ENCODE results near the gene SLC38A3.
"Not testable (repeated sequence)": the region's sequence is repeated elsewhere in the genome, so short reads cannot be mapped to it uniquely, and the experiment has no call there.

The SLC38A3 gene

DNA sequence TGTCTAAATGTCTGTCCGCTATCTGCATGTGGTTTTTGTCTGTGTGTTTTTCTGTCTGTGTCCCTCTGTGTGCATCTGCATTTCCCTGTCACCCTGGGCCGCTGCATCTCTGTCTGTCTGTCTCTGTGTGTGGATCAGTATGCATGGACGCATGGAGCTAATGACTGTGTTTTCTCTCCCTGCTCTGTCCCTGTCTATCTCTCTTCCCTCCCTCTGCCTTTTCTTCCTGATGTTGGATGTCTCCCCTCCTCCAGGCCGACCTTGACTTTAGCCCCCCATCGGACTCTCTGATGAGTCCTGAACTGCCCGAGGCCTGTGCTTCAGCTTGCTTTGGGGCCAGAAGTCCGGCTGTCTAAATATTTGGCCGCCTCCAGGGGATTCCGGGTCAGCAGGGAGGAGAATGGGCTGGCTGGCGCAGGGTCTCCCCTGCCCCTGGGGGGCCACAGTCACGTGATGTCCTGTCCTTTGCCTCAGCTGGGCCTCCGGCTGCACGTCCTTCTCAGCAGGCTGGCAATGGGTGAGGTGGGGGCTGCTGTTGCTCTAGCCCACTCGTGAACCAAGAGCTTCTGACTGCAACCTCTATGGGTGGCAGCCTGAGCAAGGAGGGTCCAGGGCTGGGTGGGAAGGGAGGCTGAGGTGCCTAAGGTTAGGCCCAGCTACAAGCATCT is 3.7 kb downstream of the SLC38A3 start:
- Mint-ChIP-seq H3K4me1 (ENCODE audit: low read depth) (peaks cover 3% of the 10 kb centered on the region), H3K36me3 (ENCODE audit: low read depth) (no peaks in the 10 kb centered on the region), H3K27me3 (peaks cover 19% of the 10 kb centered on the region), H3K4me3 (no peak overlapping the region), H3K9me3 (no peaks in the 10 kb centered on the region), H3K27ac (no peak overlapping the region)

DNA sequence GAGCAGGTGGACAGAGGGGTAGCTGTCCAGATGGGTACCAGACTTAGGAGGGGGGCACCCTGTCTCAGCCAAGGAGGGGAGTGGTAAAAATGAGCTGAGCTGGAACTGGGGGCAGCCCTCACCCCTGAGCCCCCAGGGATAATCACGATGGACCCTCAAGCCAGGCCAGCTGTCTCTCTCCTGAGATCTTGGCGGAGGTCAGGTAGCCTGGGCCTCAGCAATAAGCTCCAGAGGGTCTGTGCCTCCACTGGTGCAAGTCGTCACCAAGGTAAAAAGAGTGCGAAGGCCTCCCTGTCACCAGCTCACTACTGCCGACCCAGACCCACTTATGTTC is 5.1 kb downstream of the SLC38A3 start:
- Mint-ChIP-seq H3K27ac (no peak overlapping the region), H3K4me3 (no peak overlapping the region), H3K36me3 (ENCODE audit: low read depth) (no peaks in the 10 kb centered on the region), H3K27me3 (peaks cover 13% of the 10 kb centered on the region), H3K9me3 (no peaks in the 10 kb centered on the region), H3K4me1 (ENCODE audit: low read depth) (peaks cover 3% of the 10 kb centered on the region)

DNA sequence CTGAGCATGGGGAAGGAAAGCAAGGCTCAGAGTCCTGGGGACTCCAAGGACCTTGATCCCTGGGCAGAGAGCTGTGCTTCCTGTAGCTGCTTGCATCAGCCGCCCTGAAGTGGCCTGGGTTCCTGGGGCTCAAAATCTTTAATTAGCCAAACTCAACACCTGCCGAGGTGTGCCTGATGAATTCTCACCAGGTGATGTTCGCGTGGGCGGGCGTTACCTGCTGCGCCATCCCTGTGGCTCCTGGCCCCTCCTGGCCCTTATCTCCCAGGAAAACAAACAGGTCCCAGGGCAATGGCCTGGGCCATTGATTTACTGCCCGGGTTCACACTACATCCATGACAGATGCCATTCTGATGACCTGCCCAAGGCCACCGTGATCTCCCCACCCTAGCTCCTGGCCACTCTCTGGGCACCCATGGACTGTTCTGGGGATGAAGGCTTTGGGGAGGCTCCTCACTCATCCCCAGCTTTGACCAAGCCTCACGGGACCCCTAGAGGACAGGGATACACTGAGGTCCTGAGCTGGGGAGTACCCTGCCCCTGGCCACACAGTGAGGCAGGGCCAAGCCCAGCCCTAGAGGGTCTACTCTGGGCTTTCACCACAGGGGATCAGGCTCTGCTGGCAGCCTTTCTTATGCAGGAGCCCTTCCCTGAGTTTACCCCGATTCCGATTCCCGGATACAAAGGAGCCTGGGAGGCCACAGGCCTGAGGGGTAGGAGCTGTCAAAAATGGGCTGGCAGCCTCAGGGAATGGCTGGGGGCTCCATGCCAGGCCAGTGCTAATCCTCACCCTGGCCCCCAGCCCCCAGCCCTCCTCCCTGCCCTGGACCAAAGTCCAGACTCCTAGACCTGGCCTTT is 5.7 kb downstream of the SLC38A3 start:
- peaks cover 13% of the 10 kb centered on the region for H3K27me3 Mint-ChIP-seq

DNA sequence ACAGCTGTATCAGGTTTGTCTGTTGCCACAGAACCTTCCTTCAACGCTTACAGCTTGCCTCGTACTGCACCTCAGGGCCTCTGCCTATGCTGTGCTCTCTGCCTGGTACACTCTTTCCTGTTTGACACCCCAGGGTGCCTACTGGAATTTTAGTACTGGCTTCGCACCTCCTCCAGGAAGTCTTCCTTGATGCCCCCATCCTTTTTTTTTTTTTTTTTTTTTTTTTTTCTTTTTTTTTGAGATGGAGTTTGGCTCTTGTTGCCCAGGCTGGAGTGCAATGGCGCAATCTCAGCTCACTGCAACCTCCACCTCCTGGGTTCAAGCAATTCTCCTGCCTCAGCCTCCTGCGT is 6.3 kb downstream of the SLC38A3 start:
- H3K9me3 Mint-ChIP-seq; H3K36me3 Mint-ChIP-seq (ENCODE audit: low read depth); H3K4me3 Mint-ChIP-seq; H3K4me1 Mint-ChIP-seq (ENCODE audit: low read depth); H3K27ac Mint-ChIP-seq: not testable (repeated sequence)
- H3K27me3 Mint-ChIP-seq = peaks cover 11% of the 10 kb centered on the region

More for the DNA sequence above, 5.7 kb downstream of the SLC38A3 start:
- Mint-ChIP-seq H3K36me3 (ENCODE audit: low read depth) (no peaks in the 10 kb centered on the region), H3K4me3 (no peak overlapping the region), H3K9me3 (no peaks in the 10 kb centered on the region), H3K27ac (no peak overlapping the region), H3K4me1 (ENCODE audit: low read depth) (peaks cover 3% of the 10 kb centered on the region)

DNA sequence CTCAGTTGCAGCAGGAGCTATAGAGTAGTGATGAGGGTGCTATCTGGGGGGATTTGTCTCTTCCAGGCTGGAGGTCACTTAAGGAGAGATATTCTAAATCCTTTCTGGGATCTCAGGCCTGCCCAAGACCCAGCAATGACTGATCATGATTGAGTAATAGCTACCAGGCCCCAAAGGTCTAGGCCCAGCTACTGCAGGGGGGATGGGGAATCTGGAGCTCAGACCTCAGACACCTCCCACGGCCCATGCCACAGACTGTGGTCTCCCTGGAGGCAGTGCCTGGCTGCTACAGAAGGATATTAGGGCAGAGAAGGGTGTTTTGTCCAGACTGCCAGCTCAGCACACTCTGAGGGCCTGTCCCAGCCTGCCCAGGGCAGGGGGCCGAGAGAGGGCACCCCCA is 6.9 kb downstream of the SLC38A3 start:
- H3K4me3 Mint-ChIP-seq = no peak overlapping the region

DNA sequence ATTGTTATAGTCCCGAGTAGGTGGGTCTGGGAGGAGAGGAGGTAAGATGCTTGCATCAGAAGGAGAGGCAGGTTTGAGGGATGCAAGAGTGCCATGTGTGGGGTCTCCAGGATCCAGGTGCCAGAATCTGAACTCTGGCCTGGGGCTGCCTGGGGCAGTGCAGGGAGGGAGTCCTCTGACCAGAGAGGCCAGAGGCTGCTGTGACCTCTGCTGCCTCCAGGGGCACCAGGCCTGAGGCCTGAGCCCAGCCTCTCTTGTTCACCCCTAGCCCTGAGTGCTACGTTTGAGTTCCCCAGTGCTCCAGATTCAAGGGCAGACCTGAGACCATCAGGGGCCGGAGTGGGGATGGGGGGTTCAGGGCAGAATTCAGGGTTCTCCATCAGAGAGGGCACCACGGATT is 7.4 kb downstream of the SLC38A3 start:
- Mint-ChIP-seq H3K4me1 (ENCODE audit: low read depth) (peaks cover 3% of the 10 kb centered on the region), H3K27ac (no peak overlapping the region), H3K9me3 (no peaks in the 10 kb centered on the region), H3K27me3 (peaks cover 4% of the 10 kb centered on the region), H3K4me3 (no peak overlapping the region), H3K36me3 (ENCODE audit: low read depth) (no peaks in the 10 kb centered on the region)

More for the DNA sequence above, 6.9 kb downstream of the SLC38A3 start:
- Mint-ChIP-seq H3K36me3 (ENCODE audit: low read depth) (no peaks in the 10 kb centered on the region), H3K9me3 (no peaks in the 10 kb centered on the region), H3K27me3 (peaks cover 5% of the 10 kb centered on the region), H3K4me1 (ENCODE audit: low read depth) (peaks cover 3% of the 10 kb centered on the region), H3K27ac (no peak overlapping the region)

DNA sequence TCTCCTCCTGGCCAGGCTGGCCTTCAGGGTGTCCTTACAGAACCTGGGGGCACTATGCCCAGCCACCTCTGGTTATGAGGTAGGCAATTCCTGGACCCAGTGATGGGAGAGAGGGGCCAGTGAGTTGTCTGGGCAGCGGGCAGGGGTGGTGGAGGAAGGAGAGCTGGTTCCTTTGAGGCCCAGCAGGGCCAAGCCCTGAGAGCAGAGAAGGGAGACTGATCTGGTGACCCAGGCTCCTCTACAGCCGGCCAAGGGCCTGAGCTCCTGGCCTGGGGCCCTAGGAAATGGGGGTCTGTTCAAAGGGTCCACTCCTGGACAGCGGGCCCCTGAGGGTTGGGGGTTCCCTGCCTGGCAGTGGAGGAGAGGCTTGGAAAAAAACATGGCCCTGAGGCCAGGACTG is 7.9 kb downstream of the SLC38A3 start:
- Mint-ChIP-seq H3K27me3 (peaks cover 4% of the 10 kb centered on the region), H3K4me1 (ENCODE audit: low read depth) (peaks cover 3% of the 10 kb centered on the region), H3K4me3 (no peak overlapping the region), H3K27ac (no peak overlapping the region), H3K9me3 (no peaks in the 10 kb centered on the region), H3K36me3 (ENCODE audit: low read depth) (no peaks in the 10 kb centered on the region)

DNA sequence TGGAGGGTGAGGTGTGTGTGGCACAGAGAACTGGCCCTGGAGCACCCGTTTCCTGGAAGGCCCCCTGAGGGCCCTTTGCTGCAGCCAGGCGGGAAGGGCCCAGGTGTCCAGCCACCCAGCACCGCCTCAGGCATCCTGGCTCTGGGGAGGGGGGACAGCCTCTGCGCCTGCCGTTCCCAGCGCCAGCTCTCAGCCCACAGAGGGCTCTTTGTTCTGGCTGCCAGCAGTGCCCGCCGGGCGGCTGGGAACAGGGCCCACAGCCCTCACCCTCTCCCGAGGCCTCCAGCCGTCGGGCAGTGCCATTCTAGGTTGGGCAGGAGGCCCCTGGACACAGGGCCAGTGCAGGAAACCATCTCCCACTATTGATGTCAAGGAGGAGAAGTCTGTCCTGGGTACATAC is 8.3 kb downstream of the SLC38A3 start:
- H3K4me1 Mint-ChIP-seq (ENCODE audit: low read depth) = peaks cover 3% of the 10 kb centered on the region
- H3K4me3 Mint-ChIP-seq = no peak overlapping the region
- H3K9me3 Mint-ChIP-seq = no peaks in the 10 kb centered on the region
- H3K36me3 Mint-ChIP-seq (ENCODE audit: low read depth) = no peaks in the 10 kb centered on the region
- H3K27ac Mint-ChIP-seq = no peak overlapping the region
- H3K27me3 Mint-ChIP-seq = peaks cover 4% of the 10 kb centered on the region

DNA sequence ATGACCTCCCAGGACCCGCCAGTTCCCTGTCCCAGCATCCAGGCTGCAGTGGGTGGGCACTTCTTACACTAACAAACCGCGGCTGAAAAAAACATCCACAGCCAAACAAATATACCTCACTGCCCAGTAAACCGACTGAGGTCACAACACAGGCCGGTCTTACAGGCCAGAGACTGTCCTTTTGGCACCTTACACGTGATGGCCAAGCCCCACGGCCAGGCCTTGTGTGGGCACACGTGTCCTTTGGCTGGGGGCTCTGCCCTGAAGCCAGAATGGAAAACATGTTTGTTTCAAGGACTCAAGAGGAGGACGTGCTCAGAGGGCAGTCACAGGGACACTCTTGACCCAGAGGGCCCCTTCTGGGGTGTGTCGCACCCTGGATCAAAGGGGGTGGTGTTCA is 9.8 kb downstream of the SLC38A3 start:
- H3K4me3 Mint-ChIP-seq = no peak overlapping the region
- H3K4me1 Mint-ChIP-seq (ENCODE audit: low read depth) = peaks cover 3% of the 10 kb centered on the region
- no peaks in the 10 kb centered on the region for H3K36me3 Mint-ChIP-seq (ENCODE audit: low read depth)
- no peak overlapping the region for H3K27ac Mint-ChIP-seq
- H3K9me3 Mint-ChIP-seq = no peaks in the 10 kb centered on the region
- H3K27me3 Mint-ChIP-seq = no peaks in the 10 kb centered on the region

DNA sequence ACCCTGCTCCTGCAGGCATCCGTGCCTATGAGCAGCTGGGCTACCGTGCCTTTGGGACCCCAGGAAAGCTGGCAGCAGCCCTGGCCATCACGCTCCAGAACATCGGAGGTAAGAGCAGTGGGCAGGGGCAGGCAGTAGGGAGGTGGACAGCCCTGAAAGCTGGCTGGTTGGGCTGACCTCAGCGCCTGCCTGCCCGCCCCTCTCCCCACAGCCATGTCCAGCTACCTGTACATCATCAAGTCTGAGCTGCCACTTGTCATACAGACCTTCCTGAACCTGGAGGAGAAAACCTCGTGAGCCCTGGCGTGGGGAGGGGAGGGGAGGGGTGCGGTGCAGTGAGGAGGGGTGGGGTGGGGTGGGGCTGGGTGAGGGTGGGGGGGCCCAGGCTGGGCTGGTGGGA is 10.5 kb downstream of the SLC38A3 start:
- no peaks in the 10 kb centered on the region for H3K36me3 Mint-ChIP-seq (ENCODE audit: low read depth)
- H3K27ac Mint-ChIP-seq = no peak overlapping the region
- H3K9me3 Mint-ChIP-seq = no peaks in the 10 kb centered on the region
- no peak overlapping the region for H3K4me3 Mint-ChIP-seq
- peaks cover 3% of the 10 kb centered on the region for H3K4me1 Mint-ChIP-seq (ENCODE audit: low read depth)
- no peaks in the 10 kb centered on the region for H3K27me3 Mint-ChIP-seq

DNA sequence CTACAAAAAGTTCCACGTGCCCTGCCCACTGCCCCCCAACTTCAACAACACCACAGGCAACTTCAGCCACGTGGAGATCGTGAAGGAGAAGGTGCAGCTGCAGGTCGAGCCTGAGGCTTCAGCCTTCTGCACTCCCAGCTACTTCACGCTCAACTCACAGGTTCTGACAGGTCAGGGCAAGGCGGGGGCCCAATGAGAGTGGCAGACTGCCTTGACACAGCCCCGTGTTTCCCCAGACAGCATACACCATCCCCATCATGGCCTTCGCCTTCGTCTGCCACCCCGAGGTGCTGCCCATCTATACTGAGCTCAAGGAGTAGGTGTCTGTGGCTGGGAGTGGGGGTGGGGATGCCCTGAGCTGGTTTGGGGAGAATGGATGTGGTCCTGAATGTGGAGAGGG is 12.6 kb downstream of the SLC38A3 start:
- no peaks in the 10 kb centered on the region for H3K27me3 Mint-ChIP-seq
- H3K36me3 Mint-ChIP-seq (ENCODE audit: low read depth) = no peaks in the 10 kb centered on the region
- H3K9me3 Mint-ChIP-seq = no peaks in the 10 kb centered on the region
- no peak overlapping the region for H3K27ac Mint-ChIP-seq
- no peaks in the 10 kb centered on the region for H3K4me1 Mint-ChIP-seq (ENCODE audit: low read depth)
- no peak overlapping the region for H3K4me3 Mint-ChIP-seq

DNA sequence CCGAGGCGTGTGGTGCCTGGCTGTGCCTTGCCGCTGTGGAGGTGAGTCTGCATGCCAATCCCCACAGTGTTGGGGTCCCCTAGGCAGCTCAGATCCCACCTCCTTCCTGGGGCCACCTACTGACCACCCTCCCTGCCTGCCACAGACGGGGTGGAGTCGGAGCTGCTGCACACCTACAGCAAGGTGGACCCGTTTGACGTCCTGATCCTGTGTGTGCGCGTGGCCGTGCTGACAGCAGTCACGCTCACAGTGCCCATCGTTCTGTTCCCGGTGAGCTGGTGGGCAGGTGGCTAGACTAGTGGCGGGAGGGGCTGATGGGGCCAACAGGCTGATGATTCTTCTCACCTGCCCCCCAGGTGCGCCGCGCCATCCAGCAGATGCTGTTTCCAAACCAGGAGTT is 13.4 kb downstream of the SLC38A3 start:
- no peaks in the 10 kb centered on the region for H3K9me3 Mint-ChIP-seq
- H3K27ac Mint-ChIP-seq = no peak overlapping the region
- H3K36me3 Mint-ChIP-seq (ENCODE audit: low read depth) = no peaks in the 10 kb centered on the region
- H3K27me3 Mint-ChIP-seq = no peaks in the 10 kb centered on the region
- no peak overlapping the region for H3K4me3 Mint-ChIP-seq
- H3K4me1 Mint-ChIP-seq (ENCODE audit: low read depth) = no peaks in the 10 kb centered on the region

DNA sequence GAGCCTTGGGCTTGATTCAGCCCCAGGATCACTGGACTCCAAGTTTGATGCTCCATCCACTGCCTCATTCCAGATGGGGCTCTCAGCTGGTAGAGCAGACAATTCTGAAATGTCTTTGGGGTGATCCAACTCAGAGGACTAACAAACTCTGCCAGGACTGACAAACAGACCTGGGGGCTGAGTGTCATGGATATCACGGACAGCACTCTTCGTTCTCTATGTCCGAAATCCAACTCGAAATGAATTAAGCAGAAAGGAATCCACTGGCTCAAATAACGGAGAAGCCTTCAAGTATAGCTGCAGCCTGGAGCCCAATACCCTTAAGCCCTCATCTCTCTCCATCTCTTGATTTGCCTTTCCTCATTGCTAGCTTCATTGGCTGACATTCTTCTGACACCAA is 14.2 kb downstream of the SLC38A3 start:
- Mint-ChIP-seq H3K27me3 (no peaks in the 10 kb centered on the region), H3K4me1 (ENCODE audit: low read depth) (no peaks in the 10 kb centered on the region), H3K9me3 (no peaks in the 10 kb centered on the region), H3K27ac (no peak overlapping the region), H3K4me3 (no peak overlapping the region), H3K36me3 (ENCODE audit: low read depth) (no peaks in the 10 kb centered on the region)

DNA sequence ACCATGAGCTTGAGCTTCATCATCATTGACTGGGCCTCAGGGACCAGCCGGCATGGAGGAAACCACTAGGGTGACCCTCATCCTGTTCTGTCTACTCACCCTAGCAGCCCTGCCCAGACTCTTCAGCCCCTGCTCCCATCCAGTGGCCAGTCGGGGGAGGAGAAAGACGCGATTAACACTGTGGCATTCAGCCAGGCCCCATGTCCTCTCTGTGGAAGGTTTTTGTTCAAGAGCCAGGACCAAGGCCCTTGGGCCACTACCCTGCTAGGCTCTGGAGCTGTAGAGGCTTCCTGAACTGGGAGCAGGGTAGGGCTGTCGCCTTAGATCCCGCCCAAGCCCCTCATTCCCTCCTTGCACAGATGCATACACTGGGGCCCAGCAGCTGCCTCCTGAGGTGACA is 15.0 kb downstream of the SLC38A3 start:
- no peak overlapping the region for H3K4me3 Mint-ChIP-seq
- H3K36me3 Mint-ChIP-seq (ENCODE audit: low read depth) = no peaks in the 10 kb centered on the region
- H3K27me3 Mint-ChIP-seq = no peaks in the 10 kb centered on the region

DNA sequence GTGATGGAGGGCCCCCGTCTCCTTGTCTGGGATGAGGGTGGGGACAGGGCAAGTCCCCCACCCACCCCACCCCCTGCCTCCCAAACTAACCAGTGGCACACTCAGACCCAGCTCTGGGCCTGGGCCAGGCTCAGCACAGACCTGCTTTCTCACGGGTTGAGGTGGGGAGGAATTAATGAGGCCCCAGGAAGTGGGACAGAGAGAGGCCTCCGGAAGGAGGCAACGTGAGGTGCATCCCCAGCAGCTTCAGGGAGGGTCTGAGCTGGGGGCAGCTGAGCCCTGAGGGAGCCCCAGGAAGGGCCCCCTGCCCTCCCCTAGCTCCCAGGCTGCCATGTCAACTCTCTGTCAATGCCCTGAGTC is 16.0 kb downstream of the SLC38A3 start:
- no peak overlapping the region for H3K4me3 Mint-ChIP-seq
- no peaks in the 10 kb centered on the region for H3K9me3 Mint-ChIP-seq
- H3K27me3 Mint-ChIP-seq = peaks cover 3% of the 10 kb centered on the region
- no peak overlapping the region for H3K27ac Mint-ChIP-seq
- peaks cover 7% of the 10 kb centered on the region for H3K4me1 Mint-ChIP-seq (ENCODE audit: low read depth)
- H3K36me3 Mint-ChIP-seq (ENCODE audit: low read depth) = no peaks in the 10 kb centered on the region

More for the DNA sequence above, 15.0 kb downstream of the SLC38A3 start:
- Mint-ChIP-seq H3K9me3 (no peaks in the 10 kb centered on the region), H3K4me1 (ENCODE audit: low read depth) (no peaks in the 10 kb centered on the region), H3K27ac (no peak overlapping the region)

Data from stimulated activated naive CD8-positive, alpha-beta T cell treated with anti-CD3 and anti-CD28 coated beads, Interleukin-15, Interleukin-2, amounts not matched to agents 100 ng/mL and 50 ng/mL, for 24 hours (primary cell).